ENCODE data around the gene SMIM5.

Gene SMIM5

DNA sequence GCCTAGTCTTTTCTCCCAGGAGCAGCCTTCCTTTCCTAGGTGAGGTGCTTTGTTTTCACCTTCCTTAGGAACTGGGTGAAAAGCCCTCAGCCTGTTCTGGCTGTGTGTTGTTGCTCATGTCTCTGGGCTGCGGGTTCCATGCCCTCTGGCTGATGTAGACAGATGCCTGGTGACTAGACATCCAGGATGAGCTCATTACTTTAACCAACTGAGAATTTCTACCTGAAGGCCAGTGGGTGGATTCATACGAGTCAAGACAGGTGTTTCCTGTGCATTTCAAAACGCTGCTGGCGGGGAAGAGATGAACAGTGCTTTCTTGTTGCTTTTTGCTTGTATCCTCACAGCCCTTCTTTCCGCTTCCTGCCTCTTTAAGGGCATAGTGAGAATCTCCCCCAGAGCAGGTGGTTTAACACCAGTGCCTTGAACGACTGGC is 56.2 kb downstream of the SMIM5 start:
- no peak overlapping the region for H3K4me3 ChIP-seq
- H3K27ac ChIP-seq = no peak overlapping the region
- no peaks in the 10 kb centered on the region for H3K9me3 ChIP-seq
- TF ChIP-seq CTCF (IDR thresholded peaks at IDR 0.05) = no peak
- peaks cover 0 to 19% (median 14%) of the 10 kb centered on the region in 3 donors for H3K36me3 ChIP-seq
- intact Hi-C loops (cut with DNase I; ENCODE audit: low total_unique reads) = no loop called here
- H3K4me1 ChIP-seq = peaks cover 0 to 63% (median 26%) of the 10 kb centered on the region in 4 donors
- no peaks in the 10 kb centered on the region for H3K27me3 ChIP-seq
- DNase-seq = no peak
